Measurements from ENCODE around the gene ASF1A. TPM values are rescaled to one million over a fixed set of nuclear protein-coding genes. Genes with fewer than 3 reads are reported as not detected.

Gene ASF1A
- total and polyA plus RNA-seq, 12 donors, result 11.7 to 27.2 (median 22.0) TPM

GRCh38 chr6:118912646-118913045, 18.7 kb downstream of the ASF1A start:
- Histone ChIP-seq H3K9me3 (no peaks in the 10 kb centered on the region), H3K27ac (no peak overlapping the region), H3K4me3 (no peak overlapping the region), H3K27me3 (no peaks in the 10 kb centered on the region), H3K4me1 (no peaks in the 10 kb centered on the region), H3K36me3 (peaks cover 0 to 100% (median 30%) of the 10 kb centered on the region in 9 donors)
- intact Hi-C loops (cut with DNase I), result no loop called here
- TF ChIP-seq CTCF (IDR thresholded peaks at IDR 0.05), result no peak
- ATAC-seq, result no peak
- 85 to 86% methylated on average over 5 of the region's 5 CpGs for WGBS, 2 donors
- no peak for DNase-seq

DNA sequence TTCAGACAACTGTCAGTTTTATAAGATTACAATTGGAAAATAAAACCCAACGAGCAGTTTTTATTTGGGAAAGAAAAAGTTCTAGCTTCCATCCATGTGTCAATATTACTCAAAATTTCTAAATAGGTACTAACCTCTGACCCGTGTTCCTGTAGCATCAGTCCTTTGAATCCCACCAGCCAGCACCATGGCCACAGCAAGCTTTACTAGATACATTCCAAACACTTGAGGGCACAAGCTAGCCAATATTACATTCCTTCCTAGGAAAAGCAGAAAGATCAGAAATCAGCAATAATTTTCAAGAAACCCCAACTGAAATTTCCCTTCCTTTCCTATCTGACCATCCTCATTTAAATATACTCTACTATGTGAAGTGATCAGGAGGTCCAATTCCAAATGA, 19.2 kb downstream of the ASF1A start:
- peaks cover 0 to 100% (median 30%) of the 10 kb centered on the region in 9 donors for H3K36me3 ChIP-seq
- 89 to 91% methylated on average over 2 of the region's 2 CpGs for WGBS, 2 donors
- DNase-seq, result no peak

GRCh38 chr6:118914598-118914997, 20.6 kb downstream of the ASF1A start:
- no peaks in the 10 kb centered on the region for H3K9me3 ChIP-seq
- intact Hi-C loops (cut with DNase I), result no loop called here
- no peak overlapping the region for H3K4me3 ChIP-seq
- ATAC-seq, result no peak
- no peaks in the 10 kb centered on the region for H3K27me3 ChIP-seq
- H3K36me3 ChIP-seq, result peaks cover 0 to 100% (median 26%) of the 10 kb centered on the region in 9 donors
- TF ChIP-seq CTCF (IDR thresholded peaks at IDR 0.05), result no peak
- no peak overlapping the region for H3K27ac ChIP-seq
- no peaks in the 10 kb centered on the region for H3K4me1 ChIP-seq
- DNase-seq, result no peak

More for the DNA sequence above, 19.2 kb downstream of the ASF1A start:
- Histone ChIP-seq H3K9me3 (no peaks in the 10 kb centered on the region), H3K27me3 (no peaks in the 10 kb centered on the region), H3K4me1 (no peaks in the 10 kb centered on the region), H3K27ac (no peak overlapping the region), H3K4me3 (no peak overlapping the region)
- intact Hi-C loops (cut with DNase I), result no loop called here
- no peak for TF ChIP-seq CTCF (IDR thresholded peaks at IDR 0.05)
- no peak for ATAC-seq

DNA sequence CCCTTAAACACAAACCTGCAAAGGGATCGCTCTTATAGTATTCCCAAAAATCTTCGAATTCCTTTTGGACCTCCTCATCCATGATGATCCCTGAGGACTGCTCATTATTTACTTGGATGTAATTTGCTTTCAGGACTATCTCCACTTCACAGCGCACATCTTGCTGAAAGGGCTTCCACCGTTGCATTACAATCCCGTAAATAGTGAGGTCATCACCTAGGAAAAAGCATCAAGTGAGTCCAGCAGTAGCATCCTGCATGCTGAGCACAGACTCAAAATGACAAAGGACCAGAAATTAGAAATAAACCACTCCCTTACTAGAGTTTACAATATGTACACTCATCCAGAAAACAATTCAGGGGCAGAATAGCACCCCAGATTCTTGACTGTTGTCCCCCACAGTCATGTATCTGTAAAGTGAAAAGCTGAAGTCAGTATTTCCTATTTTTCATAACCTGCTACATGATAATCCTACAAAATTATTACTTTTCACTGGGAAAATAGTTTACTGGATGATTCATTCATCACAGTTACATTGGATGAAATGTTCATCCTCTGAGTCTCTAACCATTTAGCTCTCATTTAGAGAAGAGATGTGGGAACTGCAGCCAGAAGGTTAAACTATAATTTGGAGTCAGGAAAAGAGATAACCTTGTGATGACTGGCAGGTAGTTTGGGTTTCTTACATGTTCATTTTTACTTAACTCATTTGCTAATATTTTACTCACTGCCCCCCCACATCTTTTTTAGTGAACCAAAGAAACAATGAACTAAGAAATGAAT, 23.8 kb downstream of the ASF1A start:
- H3K27ac ChIP-seq, result no peak overlapping the region
- no peak for ATAC-seq
- TF ChIP-seq CTCF (IDR thresholded peaks at IDR 0.05), result no peak
- 88 to 90% methylated on average over 5 of the region's 5 CpGs for WGBS, 2 donors
- no peaks in the 10 kb centered on the region for H3K9me3 ChIP-seq
- no peak for DNase-seq
- H3K27me3 ChIP-seq, result no peaks in the 10 kb centered on the region
- H3K4me1 ChIP-seq, result no peaks in the 10 kb centered on the region
- no peak overlapping the region for H3K4me3 ChIP-seq
- intact Hi-C loops (cut with DNase I), result no loop called here
- H3K36me3 ChIP-seq, result peaks cover 0 to 100% (median 34%) of the 10 kb centered on the region in 9 donors

Measured in heart right ventricle (tissue), 16 donors.